Bronchial epithelial cell (primary cell): Measurements from ENCODE around the gene TEX38. TPM values are rescaled to one million over a fixed set of nuclear protein-coding genes. Genes with fewer than 3 reads are reported as not detected.

Experiments used
- DNase-seq: peaks from one replicate; pipeline ENCODE4 v3.0.0-alpha.2; 2010; ENCODE audit warnings: low read depth
- FAIRE-seq: peaks from 2 replicates; lab custom pipeline; 2011; peaks lifted over from hg19 to GRCh38; lab: Jason Lieb, UNC
- H3K27me3 ChIP-seq: 2 replicates; pipeline ENCODE4 v1.5.1; 2011; ENCODE audit warnings: low read length; ENCODE audit not compliant: control insufficient read depth, insufficient read depth
- H3K36me3 ChIP-seq: 2 replicates; pipeline ENCODE4 v1.5.1; 2011; ENCODE audit warnings: low read length; ENCODE audit not compliant: control insufficient read depth, insufficient read depth
- H3K4me3 ChIP-seq: 2 replicates; pipeline ENCODE4 v1.5.1; 2011; ENCODE audit warnings: mild to moderate bottlenecking, low read depth, low read length, control low read depth
- total RNA-seq: library from RNA; depleted of rRNA; stranded (reverse); fragments of >200 nt; gene quantifications from 2 replicates; pipeline ENCODE4 v1.2.1, GENCODE V29; 2014
- TF ChIP-seq, protein P1 (sequence below): IDR thresholded peaks from 2 replicates; pipeline ENCODE4 v1.5.1; 2011; ENCODE audit warnings: mild to moderate bottlenecking, moderate library complexity, low read length, control low read depth, inconsistent platforms; ENCODE audit not compliant: insufficient read depth, severe bottlenecking

Gene TEX38
- not detected in 2 replicates for total RNA-seq

DNA sequence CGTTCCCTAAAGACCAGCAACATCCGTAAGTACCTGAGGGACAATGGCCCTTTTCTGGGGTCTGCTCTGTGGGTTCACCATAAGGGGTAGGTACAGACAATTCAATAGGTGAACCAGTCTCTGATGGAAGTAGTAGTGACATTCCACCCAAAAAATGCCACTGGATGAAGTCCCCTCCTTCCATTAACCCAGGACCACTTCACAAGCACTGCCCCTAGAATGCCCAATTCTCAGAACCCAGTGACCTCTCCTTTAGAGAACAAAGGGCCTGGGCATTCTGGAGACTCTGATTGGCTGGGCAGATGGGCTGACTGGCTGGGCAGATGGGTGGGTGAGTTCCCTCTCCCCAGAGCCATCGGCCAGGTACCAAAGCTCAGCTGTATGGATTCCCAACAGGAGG is at the start of gene TEX38:
Gene TEX38, plus strand, starts transcription at position 301 of the 400 bp plus-strand sequence. Its CDS starts 81 bp downstream, at position 382.
- TF ChIP-seq, protein P1, sequence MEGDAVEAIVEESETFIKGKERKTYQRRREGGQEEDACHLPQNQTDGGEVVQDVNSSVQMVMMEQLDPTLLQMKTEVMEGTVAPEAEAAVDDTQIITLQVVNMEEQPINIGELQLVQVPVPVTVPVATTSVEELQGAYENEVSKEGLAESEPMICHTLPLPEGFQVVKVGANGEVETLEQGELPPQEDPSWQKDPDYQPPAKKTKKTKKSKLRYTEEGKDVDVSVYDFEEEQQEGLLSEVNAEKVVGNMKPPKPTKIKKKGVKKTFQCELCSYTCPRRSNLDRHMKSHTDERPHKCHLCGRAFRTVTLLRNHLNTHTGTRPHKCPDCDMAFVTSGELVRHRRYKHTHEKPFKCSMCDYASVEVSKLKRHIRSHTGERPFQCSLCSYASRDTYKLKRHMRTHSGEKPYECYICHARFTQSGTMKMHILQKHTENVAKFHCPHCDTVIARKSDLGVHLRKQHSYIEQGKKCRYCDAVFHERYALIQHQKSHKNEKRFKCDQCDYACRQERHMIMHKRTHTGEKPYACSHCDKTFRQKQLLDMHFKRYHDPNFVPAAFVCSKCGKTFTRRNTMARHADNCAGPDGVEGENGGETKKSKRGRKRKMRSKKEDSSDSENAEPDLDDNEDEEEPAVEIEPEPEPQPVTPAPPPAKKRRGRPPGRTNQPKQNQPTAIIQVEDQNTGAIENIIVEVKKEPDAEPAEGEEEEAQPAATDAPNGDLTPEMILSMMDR = no peak
- Histone ChIP-seq H3K27me3 (no peaks in the 10 kb centered on the region), H3K36me3 (no peaks in the 10 kb centered on the region), H3K4me3 (no peak within 1 kb of the TSS)
- DNase-seq (no peak), FAIRE-seq (no peak)

DNA sequence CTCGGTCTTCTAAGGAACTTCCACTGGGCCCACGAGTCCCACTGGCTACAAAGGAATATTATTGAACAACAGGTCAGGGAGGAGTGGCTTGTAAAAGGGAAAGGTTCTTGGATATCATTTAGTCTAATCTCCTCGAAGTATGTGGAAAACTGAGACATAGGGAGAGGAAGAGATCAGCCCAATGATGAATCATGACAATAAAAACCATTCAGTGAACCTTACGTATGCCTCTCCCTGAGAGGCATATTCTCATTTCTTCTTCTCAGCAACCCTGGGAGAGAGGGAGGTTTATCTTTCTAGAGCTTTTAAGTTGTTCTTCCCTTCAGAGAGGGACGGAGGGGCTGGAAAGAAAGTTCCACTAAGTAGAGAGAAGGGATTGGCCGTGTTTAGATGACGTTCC is 49.7 kb upstream of the TEX38 start:
- FAIRE-seq (no peak), DNase-seq (no peak)
- Histone ChIP-seq H3K36me3 (no peaks in the 10 kb centered on the region), H3K27me3 (no peaks in the 10 kb centered on the region), H3K4me3 (no peak overlapping the region)
- TF ChIP-seq, protein P1 = no peak

DNA sequence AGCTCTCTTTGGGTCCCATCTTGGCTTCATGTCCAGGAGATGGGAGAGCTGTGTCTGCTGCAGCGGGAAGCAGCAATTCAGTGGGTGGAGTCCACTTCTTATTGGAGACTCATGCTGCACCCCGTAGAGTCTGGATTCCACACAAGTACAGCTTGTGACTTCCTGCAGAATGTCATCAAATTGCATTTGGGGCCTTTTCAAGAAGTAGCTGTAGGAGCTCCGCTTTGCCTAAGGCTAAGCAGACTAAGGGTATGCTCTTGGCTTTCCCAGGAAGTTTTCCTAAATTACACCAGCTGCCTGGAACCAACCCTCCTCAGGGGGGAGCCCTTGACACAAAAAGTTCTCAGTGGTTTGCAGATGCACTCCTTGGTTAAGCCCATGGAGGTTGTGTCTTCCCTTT is 49.3 kb upstream of the TEX38 start:
- Histone ChIP-seq H3K4me3 (no peak overlapping the region), H3K27me3 (no peaks in the 10 kb centered on the region), H3K36me3 (no peaks in the 10 kb centered on the region)
- FAIRE-seq (no peak), DNase-seq (peak; percentile 48)
- TF ChIP-seq, protein P1 = peak; percentile 77

DNA sequence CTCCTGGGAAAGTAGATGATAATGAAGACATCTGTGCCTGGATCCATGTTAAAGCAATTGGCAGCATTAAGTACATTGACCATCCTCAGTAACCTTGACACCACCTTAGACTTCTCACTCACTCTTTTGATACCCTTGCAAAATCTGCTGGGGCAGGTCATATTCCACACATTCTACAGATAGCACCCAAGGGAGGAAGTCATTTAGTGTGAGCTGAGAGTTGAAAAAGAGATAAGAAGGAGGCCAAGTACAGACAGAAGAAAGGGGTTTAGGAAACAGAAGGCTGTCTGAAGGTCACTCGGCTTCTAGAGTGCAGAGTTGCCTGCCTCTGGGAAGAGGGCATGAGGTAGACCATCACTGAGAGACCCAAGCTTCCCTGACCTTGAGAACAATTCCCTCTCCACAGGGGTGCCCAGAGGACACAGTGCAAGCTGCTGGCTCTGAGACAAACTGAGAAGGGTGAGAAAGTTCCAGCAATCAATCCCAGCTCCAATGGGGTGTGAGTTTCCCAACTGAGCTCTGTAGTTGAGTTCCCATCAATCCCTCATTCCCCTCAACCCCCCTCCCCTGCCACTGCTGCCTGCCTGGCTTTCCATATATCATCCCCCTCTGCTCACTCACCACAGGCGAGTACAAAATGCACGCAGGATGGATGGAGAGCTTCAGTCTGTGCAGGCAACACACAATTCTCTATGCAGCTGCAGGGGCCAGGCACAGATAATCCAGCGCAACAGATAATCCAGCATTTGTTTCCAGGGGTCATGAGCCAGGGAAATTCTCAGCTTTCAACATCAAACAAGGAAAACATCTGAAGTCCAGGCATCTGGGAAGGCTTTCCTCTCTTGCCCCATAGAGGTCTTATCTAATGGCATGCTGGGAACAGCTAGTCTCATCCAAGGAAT is 47.7 kb upstream of the TEX38 start:
- no peaks in the 10 kb centered on the region for H3K27me3 ChIP-seq
- DNase-seq (no peak), FAIRE-seq (no peak)
- no peak overlapping the region for H3K4me3 ChIP-seq
- TF ChIP-seq, protein P1 = no peak
- H3K36me3 ChIP-seq = no peaks in the 10 kb centered on the region

DNA sequence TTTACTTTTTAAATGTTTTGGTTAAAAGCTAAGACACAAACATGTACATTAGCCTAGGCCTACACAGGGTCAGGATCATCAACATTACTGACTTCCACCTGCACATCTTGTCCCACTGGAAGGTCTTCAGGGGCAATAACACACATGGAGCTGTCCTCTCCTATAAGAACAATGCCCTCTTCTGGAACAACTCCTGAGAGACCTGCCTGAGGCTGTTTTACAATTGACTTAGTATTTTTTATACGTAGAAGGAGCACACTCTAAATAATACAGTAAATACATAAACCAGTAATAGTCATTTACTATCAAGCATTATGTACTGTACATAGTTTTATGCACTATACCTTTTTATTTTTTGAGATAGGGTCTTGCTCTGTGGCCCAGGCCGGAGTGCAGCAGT is 40.9 kb upstream of the TEX38 start:
- TF ChIP-seq, protein P1 = no peak
- DNase-seq (no peak), FAIRE-seq (no peak)
- H3K36me3 ChIP-seq = peaks cover 9% of the 10 kb centered on the region
- no peak overlapping the region for H3K4me3 ChIP-seq
- H3K27me3 ChIP-seq = no peaks in the 10 kb centered on the region

DNA sequence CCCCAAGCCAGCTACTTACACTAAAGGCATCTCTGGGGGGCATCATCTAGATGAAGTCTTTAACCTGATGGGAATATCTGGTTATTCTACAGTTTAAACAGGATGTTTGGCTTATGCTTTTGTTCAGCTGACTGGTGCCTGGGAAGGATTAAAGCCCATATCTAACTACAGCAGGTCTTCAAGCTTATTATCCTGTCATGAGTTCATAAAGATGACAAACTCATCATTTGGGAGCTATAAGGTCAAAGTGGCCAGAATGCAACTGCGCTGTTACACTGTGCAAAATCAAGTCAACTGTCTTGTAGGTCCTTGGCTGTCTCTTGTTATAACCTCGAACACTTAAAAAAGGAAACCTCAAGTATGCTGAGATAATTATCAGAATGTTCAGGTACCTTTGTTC is 36.4 kb upstream of the TEX38 start:
- TF ChIP-seq, protein P1 = no peak
- no peaks in the 10 kb centered on the region for H3K27me3 ChIP-seq
- peaks cover 10% of the 10 kb centered on the region for H3K36me3 ChIP-seq
- no peak overlapping the region for H3K4me3 ChIP-seq
- DNase-seq (no peak), FAIRE-seq (peak; percentile 40)
